PC-3 (cell line): ENCODE results near the gene SNX13. TPM values are rescaled to one million over a fixed set of nuclear protein-coding genes. Genes with fewer than 3 reads are reported as not detected.

Experiments used
- ATAC-seq: fragments of 200-7000 bp; cut with Tn5 transposase; 2 replicates; pipeline ENCODE4 v1.9.1; 2020; ENCODE audit warnings: mild to moderate bottlenecking, moderate library complexity
- BruUV-seq: library from RNA; stranded (reverse); fragments of 400-500 nt; replicated peaks from 2 replicates; lab custom pipeline; 2021; lab: Mats Ljungman, UMichigan
- CTCF ChIA-PET: fragments of 300-600 bp; sonication (Branson Sonifier 250); formaldehyde crosslinking; loops from one replicate; lab custom pipeline; 2022; ENCODE audit warnings: antibody characterized with exemption; lab: Charles Lee
- POLR2A ChIA-PET: fragments of 300-600 bp; sonication (Branson Sonifier 250); formaldehyde crosslinking; loops from one replicate; lab custom pipeline; 2022; ENCODE audit warnings: antibody characterized with exemption; ENCODE audit not compliant: unreplicated experiment; lab: Charles Lee
- DNase-seq: peaks from one replicate; pipeline ENCODE4 v3.0.0-alpha.2; 2015
- H2AFZ ChIP-seq: fragments of 300-600 bp; sonication (generic); 2 replicates; pipeline ENCODE4 v1.6.0; 2016; ENCODE audit warnings: antibody characterized with exemption, low read length
- H3F3A ChIP-seq: fragments of 300-600 bp; sonication (generic); one replicate; pipeline ENCODE4 v1.6.0; 2017; ENCODE audit warnings: antibody characterized with exemption, low read length, control low read depth, mild to moderate bottlenecking; ENCODE audit not compliant: unreplicated experiment
- H3K27ac ChIP-seq: fragments of 300-600 bp; sonication (generic); 2 replicates; pipeline ENCODE4 v1.5.1; 2016; ENCODE audit warnings: mild to moderate bottlenecking, low read length
- H3K27me3 ChIP-seq: fragments of 300-600 bp; sonication (generic); 2 replicates; pipeline ENCODE4 v1.6.1; 2016; ENCODE audit warnings: low read length, mixed read lengths
- H3K36me3 ChIP-seq: fragments of 300-600 bp; sonication (generic); 2 replicates; pipeline ENCODE4 v1.6.1; 2016; ENCODE audit warnings: low read depth, mixed run types, low read length, mixed read lengths
- H3K4me1 ChIP-seq: fragments of 300-600 bp; sonication (generic); 2 replicates; pipeline ENCODE4 v1.5.1; 2016; ENCODE audit warnings: low read length; ENCODE audit not compliant: insufficient read depth
- H3K4me2 ChIP-seq: fragments of 300-600 bp; sonication (generic); 2 replicates; pipeline ENCODE4 v1.6.0; 2016; ENCODE audit warnings: low read length
- H3K4me3 ChIP-seq: fragments of 300-600 bp; sonication (generic); 2 replicates; pipeline ENCODE4 v1.5.1; 2016; ENCODE audit warnings: mild to moderate bottlenecking, low read length, mixed read lengths
- H3K79me2 ChIP-seq: fragments of 300-600 bp; sonication (generic); 2 replicates; pipeline ENCODE4 v1.6.1; 2017; ENCODE audit warnings: low read length, mixed read lengths
- H3K9ac ChIP-seq: fragments of 300-600 bp; sonication (generic); 2 replicates; pipeline ENCODE4 v1.6.0; 2016; ENCODE audit warnings: mild to moderate bottlenecking, low read length
- H3K9me2 ChIP-seq: fragments of 300-600 bp; sonication (generic); replicated peaks from 2 replicates; pipeline ENCODE4 v1.6.1; 2016; ENCODE audit warnings: mixed run types, low read length, mixed read lengths
- H3K9me3 ChIP-seq: fragments of 300-600 bp; sonication (generic); 2 replicates; pipeline ENCODE4 v1.6.1; 2016; ENCODE audit warnings: low read length, mixed read lengths
- H4K20me1 ChIP-seq: fragments of 300-600 bp; sonication (generic); 2 replicates; pipeline ENCODE4 v1.6.1; 2016; ENCODE audit warnings: low read length, mixed read lengths
- EZH2 ChIP-seq: fragments of 300-600 bp; sonication (generic); IDR thresholded peaks from one replicate; pipeline ENCODE4 v1.6.1; 2017; ENCODE audit warnings: antibody characterized with exemption, mild to moderate bottlenecking, low read length; ENCODE audit not compliant: unreplicated experiment
- EZH2phosphoT487 ChIP-seq: fragments of 300-600 bp; sonication (generic); IDR thresholded peaks from 2 replicates; pipeline ENCODE4 v1.6.1; 2018; ENCODE audit warnings: mild to moderate bottlenecking, antibody characterized with exemption, low read length, borderline replicate concordance
- intact Hi-C: fragments of 100-400 bp; cut with micrococcal nuclease; formaldehyde crosslinking; loops from 2 replicates; pipeline ENCODE4 v1.9.0; 2023
- total RNA-seq: library from RNA; depleted of rRNA; stranded (reverse); fragments of >200 nt; gene quantifications from 2 replicates; pipeline ENCODE4 v1.2.3, GENCODE V29; 2014
- TF ChIP-seq, protein P1 (sequence below): fragments of 300-600 bp; sonication (generic); conservative IDR thresholded peaks from 2 replicates; pipeline ENCODE4 v1.5.1; 2017; ENCODE audit warnings: antibody characterized with exemption, low read depth, mild to moderate bottlenecking, low read length

The SNX13 gene
- total RNA-seq, 1 experiment from 2014 or later = 33.9 TPM

DNA sequence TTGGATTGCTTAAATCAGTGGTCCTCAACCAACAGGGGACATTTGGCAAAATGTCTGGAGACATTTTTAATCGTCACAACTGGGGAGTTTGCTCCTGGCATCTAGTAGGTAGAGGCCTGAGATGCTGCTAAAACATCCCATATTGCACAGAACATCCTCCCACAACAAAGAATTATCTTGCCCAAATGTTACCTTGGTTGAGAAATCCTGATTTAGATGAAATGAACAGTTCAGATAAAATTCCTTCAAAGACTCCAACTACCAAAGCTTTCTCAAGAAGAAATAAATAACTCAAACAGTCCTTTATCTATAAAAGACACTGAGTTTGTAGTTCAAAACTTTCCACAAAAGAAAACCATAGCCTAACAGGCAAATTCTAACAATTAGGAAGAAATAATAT is 160.9 kb downstream of the SNX13 start:
- H3K27ac ChIP-seq = no peak overlapping the region
- H3K36me3 ChIP-seq = no peaks in the 10 kb centered on the region
- H3K4me2 ChIP-seq = no peak overlapping the region
- DNase-seq = no peak
- ATAC-seq = no peak
- intact Hi-C loops = no loop called here
- H3K27me3 ChIP-seq = no peaks in the 10 kb centered on the region
- H3F3A ChIP-seq = no peaks in the 10 kb centered on the region
- no peak overlapping the region for H2AFZ ChIP-seq
- ChIA-PET CTCF (no interaction called here), POLR2A (no interaction called here)
- no TSS peak for BruUV-seq
- no peaks in the 10 kb centered on the region for H4K20me1 ChIP-seq
- no peak overlapping the region for H3K4me3 ChIP-seq
- H3K9me3 ChIP-seq = no peaks in the 10 kb centered on the region
- TF ChIP-seq, protein P1, sequence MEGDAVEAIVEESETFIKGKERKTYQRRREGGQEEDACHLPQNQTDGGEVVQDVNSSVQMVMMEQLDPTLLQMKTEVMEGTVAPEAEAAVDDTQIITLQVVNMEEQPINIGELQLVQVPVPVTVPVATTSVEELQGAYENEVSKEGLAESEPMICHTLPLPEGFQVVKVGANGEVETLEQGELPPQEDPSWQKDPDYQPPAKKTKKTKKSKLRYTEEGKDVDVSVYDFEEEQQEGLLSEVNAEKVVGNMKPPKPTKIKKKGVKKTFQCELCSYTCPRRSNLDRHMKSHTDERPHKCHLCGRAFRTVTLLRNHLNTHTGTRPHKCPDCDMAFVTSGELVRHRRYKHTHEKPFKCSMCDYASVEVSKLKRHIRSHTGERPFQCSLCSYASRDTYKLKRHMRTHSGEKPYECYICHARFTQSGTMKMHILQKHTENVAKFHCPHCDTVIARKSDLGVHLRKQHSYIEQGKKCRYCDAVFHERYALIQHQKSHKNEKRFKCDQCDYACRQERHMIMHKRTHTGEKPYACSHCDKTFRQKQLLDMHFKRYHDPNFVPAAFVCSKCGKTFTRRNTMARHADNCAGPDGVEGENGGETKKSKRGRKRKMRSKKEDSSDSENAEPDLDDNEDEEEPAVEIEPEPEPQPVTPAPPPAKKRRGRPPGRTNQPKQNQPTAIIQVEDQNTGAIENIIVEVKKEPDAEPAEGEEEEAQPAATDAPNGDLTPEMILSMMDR = no peak
- TF ChIP-seq EZH2phosphoT487 = no peak
- TF ChIP-seq EZH2 = no peak
- peaks cover 23% of the 10 kb centered on the region for H3K4me1 ChIP-seq
- no peaks in the 10 kb centered on the region for H3K9me2 ChIP-seq
- H3K9ac ChIP-seq = no peak overlapping the region
- no peaks in the 10 kb centered on the region for H3K79me2 ChIP-seq

DNA sequence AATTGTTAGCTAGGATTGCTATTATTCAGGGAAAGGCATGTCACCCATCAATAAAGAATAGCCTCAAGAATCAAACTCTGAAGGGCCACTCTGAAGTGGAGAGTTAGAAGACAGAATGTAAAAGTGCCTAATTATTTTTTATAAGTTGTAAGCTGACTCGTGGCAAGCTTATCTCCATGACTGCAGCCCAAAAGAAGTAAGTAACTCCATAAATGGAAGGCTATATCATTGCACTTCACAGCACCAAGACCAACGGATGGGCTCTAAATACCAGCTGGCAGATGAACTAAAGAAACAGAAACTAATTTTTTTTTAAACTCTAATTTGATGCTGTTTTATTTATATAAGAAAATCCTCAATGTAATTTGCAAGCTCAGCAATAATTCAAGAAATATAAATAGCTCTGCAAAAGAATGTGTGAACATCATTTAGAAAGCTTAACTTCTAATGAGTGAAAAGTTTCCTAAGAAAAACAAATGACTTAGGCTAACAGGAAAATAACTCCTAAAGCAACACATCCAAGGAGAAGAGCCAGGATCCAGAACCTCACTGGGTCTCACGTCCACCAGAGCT is 165.5 kb downstream of the SNX13 start:
- Histone ChIP-seq H3F3A (no peaks in the 10 kb centered on the region), H2AFZ (no peak overlapping the region), H3K4me3 (no peak overlapping the region), H3K27ac (no peak overlapping the region), H3K9me3 (no peaks in the 10 kb centered on the region), H3K9me2 (no peaks in the 10 kb centered on the region), H3K4me1 (peaks cover 21% of the 10 kb centered on the region), H3K79me2 (no peaks in the 10 kb centered on the region), H4K20me1 (no peaks in the 10 kb centered on the region), H3K36me3 (no peaks in the 10 kb centered on the region), H3K9ac (no peak overlapping the region), H3K27me3 (no peaks in the 10 kb centered on the region), H3K4me2 (no peak overlapping the region)
- DNase-seq (no peak), ATAC-seq (no peak)
- ChIA-PET POLR2A (interaction anchor here (0.5 to 0.6 kb wide), 2 partner anchors 147 to 402 kb away, joined by 3 read pairs; no protein-coding TSS in a partner anchor), CTCF (no interaction called here)
- TF ChIP-seq EZH2 = no peak
- no peak for TF ChIP-seq EZH2phosphoT487
- TF ChIP-seq, protein P1 = no peak
- intact Hi-C loops = loop anchor here (5.0 kb wide), 1 partner anchor 167 kb away; the partner anchor contains the start of gene SNX13
- no TSS peak for BruUV-seq

DNA sequence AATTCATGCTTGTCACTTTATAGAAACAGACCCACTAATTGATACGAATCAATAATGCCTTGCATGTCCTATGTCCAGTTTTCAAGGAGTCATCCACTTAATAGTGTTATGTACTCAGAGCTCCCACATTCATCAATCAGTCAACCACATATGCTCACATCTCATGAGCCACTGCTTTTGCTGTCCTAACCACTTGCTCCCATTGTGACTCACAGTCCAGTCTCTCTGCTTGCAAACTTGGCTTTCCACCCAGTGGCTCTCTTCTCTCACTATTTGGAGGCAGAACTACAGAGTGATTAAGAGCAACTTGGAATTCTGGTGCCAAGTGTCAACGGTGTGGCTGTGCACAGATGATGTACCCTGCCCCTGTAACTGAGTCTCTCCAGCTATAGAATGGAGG is 166.0 kb downstream of the SNX13 start:
- TF ChIP-seq EZH2phosphoT487 (no peak), EZH2 (no peak)
- TF ChIP-seq, protein P1 = no peak
- no TSS peak for BruUV-seq
- intact Hi-C loops = loop anchor here (5.0 kb wide), 1 partner anchor 168 kb away; the partner anchor contains the start of gene SNX13
- no peak overlapping the region for H3K27ac ChIP-seq
- DNase-seq (peak; percentile 78), ATAC-seq (peak; percentile 74)
- no peaks in the 10 kb centered on the region for H3K36me3 ChIP-seq
- H3K9me3 ChIP-seq = no peaks in the 10 kb centered on the region
- H3K9me2 ChIP-seq = no peaks in the 10 kb centered on the region
- no peaks in the 10 kb centered on the region for H3K27me3 ChIP-seq
- H4K20me1 ChIP-seq = no peaks in the 10 kb centered on the region
- ChIA-PET POLR2A (interaction anchor here (0.6 kb wide), 1 partner anchor 402 kb away, joined by 3 read pairs; no protein-coding TSS in a partner anchor), CTCF (no interaction called here)
- no peak overlapping the region for H3K4me2 ChIP-seq
- H2AFZ ChIP-seq = no peak overlapping the region
- H3K4me3 ChIP-seq = no peak overlapping the region
- H3K4me1 ChIP-seq = peaks cover 21% of the 10 kb centered on the region
- no peaks in the 10 kb centered on the region for H3K79me2 ChIP-seq
- no peaks in the 10 kb centered on the region for H3F3A ChIP-seq
- H3K9ac ChIP-seq = no peak overlapping the region
